K562 (cell line): Measurements from ENCODE around the gene GPAT3. TPM values are rescaled to one million over a fixed set of nuclear protein-coding genes. Genes with fewer than 3 reads are reported as not detected.
A peak's percentile ranks its signal among the peaks of the same experiment; 100 is the strongest.

ENCODE experiments used
- ATAC-seq: fragments of 200-7000 bp; cut with Tn5 transposase; 3 replicates; pipeline ENCODE4 v1.9.1; 2020; ENCODE audit warnings: moderate library complexity
- BruUV-seq: library from RNA; stranded (reverse); fragments of 400-500 nt; replicated peaks from 2 replicates; lab custom pipeline; 2021; lab: Mats Ljungman, UMichigan
- CTCF ChIA-PET: fragments of 300-600 bp; formaldehyde crosslinking; extraction: SDS; loops from one replicate; lab custom pipeline; 2021; ENCODE audit warnings: low intra/inter-chr PET ratio; lab: Yijun Ruan, JAX
- POLR2A ChIA-PET: fragments of 300-600, 350-650 bp; sonication (Branson Sonifier 250); formaldehyde crosslinking; extraction: SDS; loops from one replicate; lab custom pipeline; 2021; ENCODE audit warnings: antibody characterized with exemption, inconsistent platforms; lab: Yijun Ruan, JAX
- DNase-seq, 4 experiments: peaks; one replicate each; pipeline versions ENCODE4 v3.0.0 to v3.0.0-alpha.2; 2011 to 2018; ENCODE audit warnings: low spot score in 3 of 4, mixed read lengths in 3 of 4; ENCODE audit errors: extremely low read depth in 1 of 4
- FAIRE-seq: peaks from 2 replicates; lab custom pipeline; 2011; peaks lifted over from hg19 to GRCh38; lab: Jason Lieb, UNC
- H2AFZ ChIP-seq: 2 replicates; pipeline ENCODE4 v1.6.0; 2011; ENCODE audit warnings: low read depth, low read length, control low read depth, inconsistent platforms
- H3K27ac ChIP-seq: fragments of 200-600 bp; 3 replicates; pipeline ENCODE4 v1.8.0; 2011; ENCODE audit warnings: low read depth, mild to moderate bottlenecking, control low read depth, inconsistent platforms, low read length, moderate library complexity, mixed read lengths; ENCODE audit errors: extremely low read depth
- H3K27me3 ChIP-seq, 2 experiments: fragments of 300-600 bp in 1 of 2; 2 replicates in 1 of 2; 3 replicates in 1 of 2; pipeline versions ENCODE4 v1.6.0 to v1.8.0; 2011; ENCODE audit warnings: inconsistent platforms in 2 of 2, low read length in 2 of 2, mild to moderate bottlenecking in 1 of 2, mixed read lengths in 1 of 2, moderate library complexity in 1 of 2; ENCODE audit not compliant: control insufficient read depth in 2 of 2, insufficient read depth in 2 of 2
- H3K36me3 ChIP-seq: fragments of 300-600 bp; 3 replicates; pipeline ENCODE4 v1.8.0; 2011; ENCODE audit warnings: mild to moderate bottlenecking, low read length, inconsistent platforms; ENCODE audit not compliant: control insufficient read depth, insufficient read depth
- H3K4me1 ChIP-seq, 2 experiments: fragments of 200-600 bp in 1 of 2; replicated peaks in 1 of 2; 2 replicates in 1 of 2; 3 replicates in 1 of 2; pipeline versions ENCODE4 v1.5.1 to v1.8.0; 2011; ENCODE audit warnings: inconsistent platforms in 2 of 2, low read length in 2 of 2, mild to moderate bottlenecking in 1 of 2, mixed read lengths in 1 of 2, moderate library complexity in 1 of 2; ENCODE audit not compliant: control insufficient read depth in 2 of 2, insufficient read depth in 2 of 2
- H3K4me2 ChIP-seq: 2 replicates; pipeline ENCODE4 v1.6.1; 2011; ENCODE audit warnings: low read length, control low read depth, inconsistent platforms, mixed read lengths; ENCODE audit not compliant: insufficient read depth
- H3K4me3 ChIP-seq: fragments of 200-600 bp; sonication (generic), shearing (Covaris generic); 2 replicates; pipeline ENCODE4 v1.5.1; 2016; ENCODE audit warnings: control low read depth, inconsistent platforms
- H3K79me2 ChIP-seq: fragments of 200-600 bp; 3 replicates; pipeline ENCODE4 v1.8.0; 2011; ENCODE audit warnings: low read length, inconsistent platforms; ENCODE audit not compliant: control insufficient read depth, insufficient read depth
- H3K9ac ChIP-seq, 2 experiments: 2 replicates each; pipeline versions ENCODE4 v1.6.0 to v1.6.1; 2011; ENCODE audit warnings: low read depth in 2 of 2, low read length in 2 of 2, control low read depth in 1 of 2, inconsistent platforms in 1 of 2, mild to moderate bottlenecking in 1 of 2, mixed read lengths in 1 of 2; ENCODE audit not compliant: insufficient read depth in 1 of 2
- H3K9me1 ChIP-seq: one replicate; pipeline ENCODE4 v1.6.0; 2011; ENCODE audit warnings: inconsistent platforms, mild to moderate bottlenecking, low read length, moderate library complexity; ENCODE audit not compliant: control insufficient read depth, insufficient read depth
- H3K9me3 ChIP-seq: replicated peaks from 2 replicates; pipeline ENCODE4 v1.5.1; 2011; ENCODE audit warnings: low read depth, low read length, inconsistent platforms; ENCODE audit not compliant: control insufficient read depth, insufficient read depth
- H4K20me1 ChIP-seq: replicated peaks from 2 replicates; pipeline ENCODE4 v1.6.1; 2011; ENCODE audit warnings: low read length, inconsistent platforms, mixed read lengths; ENCODE audit not compliant: control insufficient read depth, insufficient read depth
- CEBPB ChIP-seq: fragments of 450-650 bp; IDR thresholded peaks from 2 replicates; pipeline ENCODE4 v1.6.1; 2016; ENCODE audit warnings: missing genetic modification characterization, missing compliant biosample characterization
- HDAC6 ChIP-seq: IDR thresholded peaks from 2 replicates; pipeline ENCODE4 v1.6.1; 2012; ENCODE audit warnings: low read depth, mild to moderate bottlenecking, control low read depth, inconsistent platforms, low read length, moderate library complexity
- HNRNPL ChIP-seq: fragments of 200-400 bp; formaldehyde crosslinking; IDR thresholded peaks from 2 replicates; pipeline ENCODE4 v1.6.1; 2017; ENCODE audit warnings: low read depth, mild to moderate bottlenecking, low read length
- ID3 ChIP-seq, 2 experiments: fragments of 250-450 bp in 1 of 2; fragments of 450-650 bp in 1 of 2; sonication (Bioruptor Pico) in 1 of 2; IDR thresholded peaks; 2 replicates each; pipeline versions ENCODE4 v1.6.1 to v1.8.0; 2016 to 2021; ENCODE audit warnings: mild to moderate bottlenecking in 2 of 2, moderate library complexity in 2 of 2, missing compliant biosample characterization in 1 of 2, missing genetic modification characterization in 1 of 2
- ILK ChIP-seq: fragments of 450-650 bp; IDR thresholded peaks from 2 replicates; pipeline ENCODE4 v1.6.1; 2016; ENCODE audit warnings: missing genetic modification characterization, low read depth, mild to moderate bottlenecking, missing compliant biosample characterization, moderate library complexity, borderline replicate concordance
- KLF1 ChIP-seq: fragments of 450-650 bp; IDR thresholded peaks from 2 replicates; pipeline ENCODE4 v1.6.1; 2016; ENCODE audit warnings: missing genetic modification characterization, missing compliant biosample characterization
- KLF13 ChIP-seq: fragments of 450-650 bp; IDR thresholded peaks from 2 replicates; pipeline ENCODE4 v1.6.1; 2016; ENCODE audit warnings: missing genetic modification characterization, low read depth, mild to moderate bottlenecking, missing compliant biosample characterization, moderate library complexity, borderline replicate concordance
- LEF1 ChIP-seq: fragments of 450-650 bp; IDR thresholded peaks from 2 replicates; pipeline ENCODE4 v1.6.1; 2016; ENCODE audit warnings: mild to moderate bottlenecking
- MAFG ChIP-seq: fragments of 450-650 bp; conservative IDR thresholded peaks from 2 replicates; pipeline ENCODE4 v1.6.1; 2016; ENCODE audit warnings: missing genetic modification characterization, missing compliant biosample characterization
- NFIX ChIP-seq: fragments of 250-450 bp; sonication (Bioruptor Pico); IDR thresholded peaks from 2 replicates; pipeline ENCODE4 v1.4.0; 2020; ENCODE audit warnings: low read depth, mild to moderate bottlenecking, moderate library complexity
- NR4A1 ChIP-seq, 2 experiments: fragments of 250-450 bp in 1 of 2; fragments of 450-650 bp in 1 of 2; sonication (Bioruptor Pico) in 1 of 2; IDR thresholded peaks; 2 replicates each; pipeline versions ENCODE4 v1.4.0 to v1.6.1; 2016 to 2020; ENCODE audit warnings: mild to moderate bottlenecking in 2 of 2, missing compliant biosample characterization in 1 of 2, missing genetic modification characterization in 1 of 2, moderate library complexity in 1 of 2
- NUFIP1 ChIP-seq: fragments of 450-650 bp; IDR thresholded peaks from 2 replicates; pipeline ENCODE4 v1.6.1; 2018; ENCODE audit not compliant: partially characterized antibody
- PHF8 ChIP-seq: fragments of 200-600 bp; sonication (generic); IDR thresholded peaks from 2 replicates; pipeline ENCODE4 v1.6.1; 2012; ENCODE audit warnings: mixed run types, mild to moderate bottlenecking, inconsistent platforms, low read length, moderate library complexity, borderline replicate concordance
- PML ChIP-seq: IDR thresholded peaks from 2 replicates; pipeline ENCODE4 v1.6.1; 2012; ENCODE audit warnings: low read length, inconsistent platforms
- POLR2G ChIP-seq: fragments of 200-400 bp; formaldehyde crosslinking; IDR thresholded peaks from 2 replicates; pipeline ENCODE4 v1.6.1; 2017; ENCODE audit warnings: low read depth, mild to moderate bottlenecking, antibody characterized with exemption, low read length, moderate library complexity
- PPARD ChIP-seq: fragments of 250-450 bp; sonication (Bioruptor Pico); IDR thresholded peaks from 2 replicates; pipeline ENCODE4 v1.8.0; 2022; ENCODE audit warnings: inconsistent platforms, mild to moderate bottlenecking, moderate library complexity
- TCF7 ChIP-seq: sonication (generic); IDR thresholded peaks from 2 replicates; pipeline ENCODE4 v1.6.1; 2016; ENCODE audit warnings: antibody characterized with exemption, borderline replicate concordance
- THRA ChIP-seq: fragments of 450-650 bp; IDR thresholded peaks from 2 replicates; pipeline ENCODE4 v1.6.1; 2017; ENCODE audit warnings: mild to moderate bottlenecking, moderate library complexity
- YBX1 ChIP-seq: fragments of 450-650 bp; IDR thresholded peaks from 2 replicates; pipeline ENCODE4 v1.7.1; 2016; ENCODE audit warnings: mild to moderate bottlenecking
- ZNF717 ChIP-seq: fragments of 250-450 bp; sonication (Bioruptor Pico); IDR thresholded peaks from 2 replicates; pipeline ENCODE4 v1.5.0; 2021
- WGBS: fragments of 100-300 bp; shearing (Covaris generic); methylation state at CpG from one replicate; pipeline ENCODE4 v1.1.6; 2016; ENCODE audit warnings: low coverage, mixed read lengths; ENCODE audit not compliant: insufficient coverage; ENCODE audit errors: missing lambda C conversion rate; 5-methylcytosine and 5-hydroxymethylcytosine counted together
- in situ Hi-C: fragments of 300-500 bp; cut with MboI; formaldehyde crosslinking; loops from 4 replicates; pipeline ENCODE4 v1.15.0; 2018; ENCODE audit warnings: inconsistent platforms, mixed read lengths
- intact Hi-C: fragments of 100-400 bp; cut with micrococcal nuclease; formaldehyde crosslinking; loops from 2 replicates; pipeline ENCODE4 v1.14.2; 2022
- polyA plus RNA-seq, 8 experiments: library from polyadenylated mRNA; depleted of rRNA in 4 of 8; stranded (reverse) in 5 of 8; unstranded in 3 of 8; fragments of >200 nt; fragmentation: Nextera tagmentation in 2 of 8; fragmentation: Illumina TruSeq in 1 of 8; extraction: Ambion mirVana in 2 of 8; extraction: Trizol in 1 of 8; gene quantifications; 2 replicates each; pipeline versions ENCODE4 v1.2.1 to v1.2.3, GENCODE V29; 2011 to 2014; ENCODE audit warnings: inconsistent platforms in 1 of 8, missing spikeins in 1 of 8
- total RNA-seq, 7 experiments: library from RNA; depleted of rRNA in 6 of 7; stranded (reverse); fragments of >200 nt in 6 of 7; fragmentation: Illumina TruSeq in 2 of 7; extraction: Trizol in 2 of 7; gene quantifications; 2 replicates each; pipeline versions ENCODE4 v1.2.1 to v1.2.3, GENCODE V29; 2011 to 2021; ENCODE audit warnings: low replicate concordance in 1 of 7
- TF ChIP-seq, protein P1 (sequence below): fragments of 250-450 bp; sonication (Bioruptor Pico); IDR thresholded peaks from 2 replicates; pipeline ENCODE4 v1.8.0; 2021; ENCODE audit warnings: borderline replicate concordance, mild to moderate bottlenecking, moderate library complexity; ENCODE audit not compliant: poor library complexity, severe bottlenecking

Gene GPAT3
- total and polyA plus RNA-seq, 9 of the 15 experiments (the other 6 are each of a cell fraction or from before 2014, with no cell fraction given) = 4.1 to 16.1 (median 13.1) TPM

DNA sequence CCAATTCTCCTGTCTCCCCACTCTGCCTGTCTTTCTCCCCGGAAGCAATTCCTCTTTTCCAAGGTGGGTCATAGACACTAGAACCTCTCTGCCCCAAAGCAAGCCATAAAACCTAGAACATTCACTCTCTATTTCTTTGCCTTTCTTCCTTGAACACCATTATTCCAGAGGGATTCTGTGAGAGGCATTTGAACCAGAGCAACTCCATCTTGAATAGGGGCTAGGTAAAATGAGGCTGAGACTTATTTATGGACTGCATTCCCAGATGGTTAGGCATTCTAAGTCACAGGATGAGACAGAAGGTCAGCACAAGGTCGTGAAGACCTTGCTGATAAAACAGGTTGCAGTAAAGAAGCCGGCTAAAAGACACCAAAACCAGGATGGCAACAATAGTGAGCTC is 13.7 kb upstream of the GPAT3 start:
- no peaks in the 10 kb centered on the region for H3K36me3 ChIP-seq
- in situ Hi-C loops = loop anchor here (25.0 kb wide), 1 partner anchor 990 kb away; no protein-coding TSS in a partner anchor
- no peaks in the 10 kb centered on the region for H3K27me3 ChIP-seq
- H3K4me3 ChIP-seq = no peak overlapping the region
- no peak for DNase-seq
- H3K4me2 ChIP-seq = no peak overlapping the region
- H3K9me3 ChIP-seq = no peaks in the 10 kb centered on the region
- no peak overlapping the region for H3K27ac ChIP-seq
- 15% methylated on average over 3 of the region's 3 CpGs for WGBS
- no peak for ATAC-seq
- H2AFZ ChIP-seq = 0 out of 2 replicates have a peak overlapping the region, but pooled peaks have one; percentile 25
- ChIA-PET CTCF (no interaction called here), POLR2A (interaction anchor here (0.8 kb wide), 1 partner anchor 8 kb away, joined by 4 read pairs; no protein-coding TSS in a partner anchor)
- no peaks in the 10 kb centered on the region for H3K9me1 ChIP-seq
- no peak for FAIRE-seq
- H4K20me1 ChIP-seq = no peaks in the 10 kb centered on the region
- no TSS peak for BruUV-seq
- H3K4me1 ChIP-seq = no peaks in the 10 kb centered on the region
- intact Hi-C loops = no loop called here
- no peaks in the 10 kb centered on the region for H3K79me2 ChIP-seq
- H3K9ac ChIP-seq = no peak overlapping the region
- no peak for TF ChIP-seq YBX1
- TF ChIP-seq POLR2G = no peak
- TF ChIP-seq THRA = no peak
- TF ChIP-seq CEBPB (tag) = no peak
- TF ChIP-seq ZNF717 (CRISPR knock-in tag) = no peak
- no peak for TF ChIP-seq KLF1
- no peak for TF ChIP-seq NFIX (CRISPR knock-in tag)
- no peak for TF ChIP-seq PPARD (CRISPR knock-in tag)
- no peak for TF ChIP-seq HDAC6
- no peak for TF ChIP-seq KLF13
- TF ChIP-seq ID3 (CRISPR knock-in tag; IDR thresholded peaks at IDR 0.05) = no peak
- TF ChIP-seq ID3 (tag; IDR thresholded peaks at IDR 0.05) = peak; percentile 81
- no peak for TF ChIP-seq PML
- no peak for TF ChIP-seq NUFIP1
- TF ChIP-seq PHF8 = no peak
- TF ChIP-seq HNRNPL = no peak
- TF ChIP-seq MAFG (tag) = no peak
- TF ChIP-seq ILK (tag) = 0 out of 2 replicates have a peak, but pooled peaks have one; percentile 51
- no peak for TF ChIP-seq LEF1
- TF ChIP-seq NR4A1 (CRISPR knock-in tag; IDR thresholded peaks at IDR 0.05) = no peak
- TF ChIP-seq NR4A1 (tag; IDR thresholded peaks at IDR 0.05) = peak; percentile 53; the same call in 1 of the 2 replicates
- no peak for TF ChIP-seq TCF7
- TF ChIP-seq, protein P1, sequence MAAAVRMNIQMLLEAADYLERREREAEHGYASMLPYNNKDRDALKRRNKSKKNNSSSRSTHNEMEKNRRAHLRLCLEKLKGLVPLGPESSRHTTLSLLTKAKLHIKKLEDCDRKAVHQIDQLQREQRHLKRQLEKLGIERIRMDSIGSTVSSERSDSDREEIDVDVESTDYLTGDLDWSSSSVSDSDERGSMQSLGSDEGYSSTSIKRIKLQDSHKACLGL (CRISPR knock-in tag) = no peak
